ENCODE data around the gene UEVLD.

UEVLD gene

DNA sequence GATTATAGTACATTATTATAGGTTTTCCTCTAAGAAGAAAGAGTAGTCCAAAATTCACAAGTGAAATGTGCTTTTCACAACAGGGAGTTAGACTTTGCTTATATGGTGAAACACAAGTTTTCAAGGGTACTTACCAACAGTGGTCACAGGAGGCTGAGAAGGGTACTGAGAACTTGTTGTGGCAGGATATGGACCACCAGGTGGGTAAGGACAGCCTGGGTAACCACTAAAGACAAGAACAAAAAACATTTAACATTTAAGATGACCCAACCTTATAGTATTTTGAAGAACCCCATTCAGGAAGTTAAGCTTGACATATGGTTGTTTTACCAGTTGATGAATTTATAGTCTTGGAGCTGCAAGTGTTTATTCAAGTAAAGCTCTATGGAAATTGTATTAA is 86.2 kb downstream of the UEVLD start:
- H3K4me3 ChIP-seq (ENCODE audit: low read depth, low read length): no peak overlapping the region
- H3K36me3 ChIP-seq (ENCODE audit: control insufficient read depth in 2 of 2, insufficient read depth in 1 of 2, low read length in 2 of 2): peaks cover 5 to 76% of the 10 kb centered on the region in 2 experiments; a peak in 2 of 3 replicates
- no peak overlapping the region for H3K27ac ChIP-seq (ENCODE audit: extremely low read depth, low read depth, low read length)
- POLR2A ChIA-PET: no interaction called here
- no peaks in the 10 kb centered on the region for H3K9me3 ChIP-seq (ENCODE audit: control insufficient read depth, insufficient read depth, low read depth, low read length)
- H3K4me1 ChIP-seq (ENCODE audit: control insufficient read depth, insufficient read depth, low read length): no peaks in the 10 kb centered on the region
- TF ChIP-seq YY1 (tag by site-specific recombination; IDR thresholded peaks at IDR 0.05): no peak
- TF ChIP-seq ZSCAN23 (tag by site-specific recombination; IDR thresholded peaks at IDR 0.05): no peak
- no peak for TF ChIP-seq ZNF843 (tag by site-specific recombination; IDR thresholded peaks at IDR 0.05)
- no peak for TF ChIP-seq ZNF362 (tag by site-specific recombination; IDR thresholded peaks at IDR 0.05)
- TF ChIP-seq MYNN (tag by site-specific recombination; IDR thresholded peaks at IDR 0.05; ENCODE audit: borderline replicate concordance): no peak
- no peak for TF ChIP-seq ZNF174 (tag by site-specific recombination; IDR thresholded peaks at IDR 0.05)
- no peak for TF ChIP-seq ZNF324 (tag by site-specific recombination; IDR thresholded peaks at IDR 0.05)
- no peak for TF ChIP-seq KLF8 (tag by site-specific recombination; IDR thresholded peaks at IDR 0.05)
- no peak for TF ChIP-seq ZSCAN4 (tag by site-specific recombination; IDR thresholded peaks at IDR 0.05)
- TF ChIP-seq ZNF645 (tag by site-specific recombination; IDR thresholded peaks at IDR 0.05): no peak
- TF ChIP-seq ZBTB21 (tag by site-specific recombination; IDR thresholded peaks at IDR 0.05): no peak
- TF ChIP-seq WT1 (tag by site-specific recombination; IDR thresholded peaks at IDR 0.05): no peak
- CTCF ChIA-PET: no interaction called here

DNA sequence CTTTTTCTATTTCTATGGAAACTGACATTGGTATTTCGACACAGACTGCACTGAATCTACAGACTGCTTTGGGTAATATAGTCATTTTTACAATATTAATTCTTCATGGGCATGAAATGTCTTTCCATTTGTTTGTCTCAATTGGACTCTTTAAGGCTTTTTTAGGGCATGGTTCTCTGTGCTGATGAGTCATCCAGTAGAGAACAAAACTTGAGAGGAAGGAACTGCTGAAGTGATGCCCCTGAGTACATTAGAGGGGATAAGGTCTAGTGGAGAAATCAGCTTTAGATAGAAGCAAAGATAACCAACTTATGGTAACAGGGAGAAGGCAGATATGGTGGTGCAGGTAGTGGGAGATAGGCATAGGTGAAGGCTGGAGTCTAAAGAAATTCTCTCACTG is 86.9 kb downstream of the UEVLD start:
- H3K36me3 ChIP-seq (ENCODE audit: control insufficient read depth in 2 of 2, insufficient read depth in 1 of 2, low read length in 2 of 2): peaks cover 5 to 73% of the 10 kb centered on the region in 2 experiments; a peak in 2 of 3 replicates
- H3K9me3 ChIP-seq (ENCODE audit: control insufficient read depth, insufficient read depth, low read depth, low read length): no peaks in the 10 kb centered on the region
- no peak for TF ChIP-seq HOXD13 (CRISPR knock-in tag; IDR thresholded peaks at IDR 0.05; ENCODE audit: borderline replicate concordance)
- TF ChIP-seq ZNF416 (tag by site-specific recombination; IDR thresholded peaks at IDR 0.05): no peak
- TF ChIP-seq ZXDB (tag by site-specific recombination; IDR thresholded peaks at IDR 0.05): no peak
- TF ChIP-seq ZNF292 (tag by site-specific recombination; IDR thresholded peaks at IDR 0.05; ENCODE audit: borderline replicate concordance, low read depth): no peak
- no peak for TF ChIP-seq ZNF654 (tag by site-specific recombination; IDR thresholded peaks at IDR 0.05; ENCODE audit: low read depth)
- TF ChIP-seq OSR2 (tag by site-specific recombination; IDR thresholded peaks at IDR 0.05): no peak
- no peak for TF ChIP-seq ZBTB7A (tag by site-specific recombination; IDR thresholded peaks at IDR 0.05; ENCODE audit: low read depth)
- TF ChIP-seq HIC1 (tag by site-specific recombination; IDR thresholded peaks at IDR 0.05): no peak
- TF ChIP-seq ZNF48 (tag by site-specific recombination; IDR thresholded peaks at IDR 0.05): no peak
- TF ChIP-seq KLF1 (tag by site-specific recombination; IDR thresholded peaks at IDR 0.05): no peak
- no peak for TF ChIP-seq ZFP41 (tag by site-specific recombination; IDR thresholded peaks at IDR 0.05; ENCODE audit: borderline replicate concordance)
- TF ChIP-seq ZNF26 (tag by site-specific recombination; IDR thresholded peaks at IDR 0.05): no peak
- TF ChIP-seq ZNF521 (tag by site-specific recombination; IDR thresholded peaks at IDR 0.05): no peak
- H3K4me1 ChIP-seq (ENCODE audit: control insufficient read depth, insufficient read depth, low read length): no peaks in the 10 kb centered on the region
- POLR2A ChIA-PET: no interaction called here
- no peak overlapping the region for H3K4me3 ChIP-seq (ENCODE audit: low read depth, low read length)
- CTCF ChIA-PET: interaction anchor here (1.0 kb wide), 1 partner anchor 21 kb away, joined by 3 read pairs; no protein-coding TSS in a partner anchor
- H3K27ac ChIP-seq (ENCODE audit: extremely low read depth, low read depth, low read length): no peak overlapping the region

Data from HEK293 (cell line).